A172 (cell line): ENCODE measurements around the gene ZNF771. TPM values are rescaled to one million over a fixed set of nuclear protein-coding genes. Genes with fewer than 3 reads are reported as not detected.
A peak's percentile ranks its signal among the peaks of the same experiment; 100 is the strongest.
"Not testable (repeated sequence)": the region's sequence is repeated elsewhere in the genome, so short reads cannot be mapped to it uniquely, and the experiment has no call there.

Experiments
- DNase-seq: peaks from one replicate; pipeline ENCODE4 v3.0.0-alpha.2; 2015; ENCODE audit warnings: low spot score
- total RNA-seq: library from RNA; depleted of rRNA; stranded (reverse); fragments of >200 nt; shearing (Covaris generic); gene quantifications from 2 replicates; pipeline ENCODE4 v1.2.3, GENCODE V29; 2014

Gene ZNF771
- total RNA-seq, 1 experiment from 2014 or later = 27.4 TPM

- no peak for DNase-seq
Observed at GRCh38 chr16:30430428-30430970, 23.1 kb downstream of the ZNF771 start.

GRCh38 chr16:30434852-30435251, 27.4 kb downstream of the ZNF771 start:
- DNase-seq = no peak

GRCh38 chr16:30437511-30438046, 30.2 kb downstream of the ZNF771 start:
- DNase-seq = no peak

DNA sequence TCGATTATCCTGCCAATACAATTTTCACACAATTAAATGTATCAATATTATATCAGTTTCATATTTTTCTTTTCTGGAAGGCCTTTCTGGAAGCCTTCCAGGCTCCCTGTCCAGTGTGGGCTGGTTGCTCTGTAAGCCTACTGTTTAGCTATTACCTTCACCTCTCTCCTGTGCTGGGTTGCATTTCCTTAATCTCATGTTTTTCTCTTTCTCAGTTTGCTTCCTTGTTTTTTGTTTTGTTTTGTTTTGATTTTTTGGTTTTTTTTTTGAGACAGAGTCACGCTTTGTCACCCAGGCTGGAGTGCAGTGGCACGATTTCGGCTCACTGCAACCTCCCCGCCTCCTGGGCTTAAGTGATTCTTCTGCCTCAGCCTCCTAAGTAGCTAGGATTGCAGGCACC, 31.4 kb downstream of the ZNF771 start:
- DNase-seq = no peak

- no peak for DNase-seq
Observed at GRCh38 chr16:30439720-30440348, 32.4 kb downstream of the ZNF771 start.

- DNase-seq = no peak
Observed at GRCh38 chr16:30443631-30444030, 36.2 kb downstream of the ZNF771 start.

- DNase-seq = no peak
Observed at GRCh38 chr16:30444231-30445148, 37.1 kb downstream of the ZNF771 start.

- DNase-seq = no peak
Observed at GRCh38 chr16:30445149-30445407, 37.7 kb downstream of the ZNF771 start.

DNA sequence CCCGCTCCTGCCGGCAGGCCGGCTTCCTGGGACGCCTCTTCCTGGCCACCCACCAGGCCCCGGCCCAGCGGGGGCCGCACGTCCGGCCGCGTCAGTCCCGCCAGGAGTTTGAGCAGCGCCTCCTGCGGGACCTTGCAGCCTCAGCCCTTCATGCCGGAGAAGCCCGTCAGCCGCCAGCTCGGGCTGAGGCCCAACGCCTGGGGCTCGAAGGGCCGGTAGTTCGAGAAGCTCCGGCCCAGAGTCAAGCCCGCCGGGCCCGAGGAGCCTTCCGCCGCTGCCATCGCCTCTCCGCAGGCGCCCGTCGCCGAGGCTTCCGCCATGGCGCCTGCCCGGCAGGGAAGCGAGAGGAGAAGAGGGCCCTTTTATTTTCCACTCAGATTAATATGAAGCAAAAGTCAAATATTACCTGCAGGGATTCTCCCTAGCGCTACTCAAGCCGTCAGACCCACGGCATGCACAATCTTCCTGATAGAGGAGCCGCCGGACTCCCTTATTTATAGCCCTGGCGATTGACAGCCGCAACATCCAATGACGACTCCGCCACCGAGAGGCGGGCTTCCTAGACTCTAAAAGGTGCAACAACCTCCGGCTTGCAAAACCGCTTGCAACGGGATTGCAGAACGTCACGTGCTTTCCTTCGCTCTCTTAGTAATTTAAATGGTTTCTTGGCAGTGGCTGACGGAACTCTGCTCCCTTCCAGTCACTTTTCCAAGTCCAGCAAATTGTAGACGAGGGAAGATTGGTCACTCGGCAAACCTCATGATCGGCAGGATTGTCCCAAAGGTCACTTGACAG, 38.2 kb downstream of the ZNF771 start, which contains the start of gene SEPHS2:
TSS of gene SEPHS2 (minus strand) at position 467 of the 795 bp plus-strand sequence. CDS start at position 320, 147 bp downstream.
- peak; percentile 97 for DNase-seq

GRCh38 chr16:30446203-30446595, 38.8 kb downstream of the ZNF771 start:
- DNase-seq = no peak

DNA sequence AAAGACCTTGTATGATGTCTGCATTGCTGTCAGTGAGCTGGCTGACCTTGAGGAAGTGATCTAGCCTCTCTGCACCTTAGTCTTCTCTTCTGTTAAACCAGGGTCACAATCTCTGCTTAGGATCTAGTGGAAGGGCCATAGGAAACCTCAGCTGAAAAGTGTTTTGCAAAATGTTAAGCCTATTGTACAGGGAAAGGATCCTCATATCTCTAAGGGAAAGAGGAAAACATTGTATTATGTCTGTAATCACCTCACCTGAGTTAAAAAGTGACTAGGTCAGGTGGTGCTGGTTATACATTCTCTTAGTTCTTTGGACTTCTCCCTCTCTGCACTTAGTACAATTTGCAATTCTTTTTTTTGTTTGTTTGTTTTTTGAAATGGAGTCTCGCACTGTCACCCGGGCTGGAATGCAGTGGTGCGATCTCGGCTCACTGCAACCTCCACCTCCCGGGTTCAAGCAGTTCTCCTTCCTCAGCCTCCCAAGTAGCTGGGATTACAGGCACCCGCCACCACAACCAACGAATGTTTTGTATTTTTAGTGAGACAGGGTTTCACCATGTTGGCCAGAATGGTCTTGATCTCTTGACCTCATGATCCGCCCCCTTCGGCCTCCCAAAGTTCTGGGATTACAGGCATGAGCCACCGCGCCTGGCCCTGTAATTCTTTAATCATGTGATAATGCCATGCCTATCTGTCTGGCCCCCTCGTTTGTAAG, 40.3 kb downstream of the ZNF771 start:
- no peak for DNase-seq

GRCh38 chr16:30449116-30449435, 41.7 kb downstream of the ZNF771 start:
- no peak for DNase-seq

- not testable (repeated sequence) for DNase-seq
Observed at GRCh38 chr16:30452709-30453580, 45.5 kb downstream of the ZNF771 start.

DNA sequence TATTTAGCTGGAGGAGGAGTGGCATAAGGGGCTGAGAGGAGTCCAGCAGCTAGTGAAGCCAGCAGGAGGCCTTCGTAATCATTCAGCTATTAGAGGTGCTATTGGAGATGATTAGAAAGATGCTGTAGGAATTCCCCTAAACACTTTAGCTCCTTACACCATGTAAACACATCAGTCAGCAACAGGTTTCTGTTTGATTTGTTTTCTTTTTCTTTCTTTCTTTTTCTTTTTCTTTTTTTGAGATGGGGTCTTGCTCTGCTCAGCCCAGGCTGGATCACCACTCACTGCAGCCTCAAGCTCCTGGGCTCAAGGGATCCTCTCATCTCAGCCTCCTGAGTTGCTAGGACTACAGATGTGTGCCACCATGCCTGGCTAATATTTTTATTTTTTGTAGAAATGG, 48.9 kb downstream of the ZNF771 start:
- no peak for DNase-seq

- DNase-seq = no peak
Observed at GRCh38 chr16:30457256-30457655, 49.9 kb downstream of the ZNF771 start.

DNA sequence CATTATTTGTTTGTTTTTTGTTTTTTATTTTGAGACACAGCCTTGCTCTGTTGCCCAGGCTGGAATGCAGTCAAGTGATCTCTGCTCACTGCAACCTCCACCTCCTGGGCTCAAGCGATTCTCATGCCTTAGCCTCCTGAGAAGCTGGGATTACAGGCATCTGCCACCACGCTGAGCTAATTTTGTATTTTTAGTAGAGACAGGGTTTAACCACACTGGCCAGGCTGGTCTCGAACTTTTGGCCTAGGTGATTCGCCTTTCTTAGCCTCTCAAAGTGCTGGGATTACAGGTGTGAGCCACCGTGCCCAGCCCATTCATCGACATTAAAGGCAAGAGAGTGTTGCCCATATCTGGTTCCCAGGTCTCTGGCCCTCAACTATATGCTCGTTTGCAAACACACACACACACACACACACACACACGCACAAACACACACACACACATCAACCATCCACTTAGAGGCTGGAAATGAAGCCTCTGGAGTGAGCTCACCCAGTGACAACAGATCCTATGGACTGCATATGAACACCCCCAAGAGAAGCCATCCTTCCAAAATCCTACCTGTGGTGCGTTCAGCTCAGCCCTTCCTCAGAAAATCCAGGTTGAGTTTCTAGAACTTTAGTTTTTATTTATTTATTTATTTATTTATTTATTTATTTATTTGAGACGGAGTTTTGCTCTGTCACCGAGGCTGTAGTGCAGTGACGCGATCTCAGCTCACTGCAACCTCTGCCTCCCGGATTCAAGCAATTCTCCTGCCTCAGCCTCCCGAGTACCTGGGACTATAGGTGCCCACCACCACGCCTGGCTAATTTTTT, 50.5 kb downstream of the ZNF771 start:
- DNase-seq = no peak

DNA sequence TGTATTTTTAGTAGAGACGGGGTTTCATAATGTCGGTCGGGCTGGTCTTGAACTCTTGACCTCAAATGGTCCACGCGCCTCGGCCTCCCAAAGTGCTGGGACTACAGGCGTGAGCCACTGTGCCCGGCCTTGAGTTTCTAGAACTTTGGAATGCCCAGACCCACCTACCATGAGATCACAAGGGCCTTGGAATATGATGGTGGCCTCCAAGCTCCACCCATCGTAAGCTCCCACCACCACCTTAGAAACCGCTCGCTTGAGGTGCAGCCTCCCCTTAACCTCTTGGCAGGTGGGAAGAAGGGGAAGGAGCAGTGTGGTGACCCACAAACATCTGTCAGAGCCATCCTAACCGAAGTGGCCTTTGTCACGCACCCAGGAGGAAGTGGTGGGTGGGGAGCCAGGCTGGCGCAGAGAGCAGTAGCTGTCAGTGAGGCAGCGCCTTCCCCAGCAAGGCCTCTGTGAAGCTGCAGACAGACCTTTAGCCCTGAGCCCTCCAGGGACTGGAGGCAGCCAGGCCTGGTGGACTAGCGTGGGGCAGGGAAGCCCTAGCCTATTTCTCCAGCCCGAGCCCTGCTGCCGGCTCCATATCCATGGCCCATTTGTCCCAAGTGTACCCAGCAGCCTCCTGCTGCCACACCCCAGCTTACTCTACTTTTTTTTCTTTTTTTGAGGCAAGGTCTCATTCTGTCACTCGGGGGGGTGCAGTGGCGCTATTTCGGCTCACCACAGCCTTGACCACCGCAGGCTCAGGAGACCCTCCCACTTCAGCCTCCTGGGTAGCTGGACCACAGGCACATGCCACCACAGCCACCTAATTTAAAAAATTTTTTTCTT, 51.4 kb downstream of the ZNF771 start:
- DNase-seq = no peak

DNA sequence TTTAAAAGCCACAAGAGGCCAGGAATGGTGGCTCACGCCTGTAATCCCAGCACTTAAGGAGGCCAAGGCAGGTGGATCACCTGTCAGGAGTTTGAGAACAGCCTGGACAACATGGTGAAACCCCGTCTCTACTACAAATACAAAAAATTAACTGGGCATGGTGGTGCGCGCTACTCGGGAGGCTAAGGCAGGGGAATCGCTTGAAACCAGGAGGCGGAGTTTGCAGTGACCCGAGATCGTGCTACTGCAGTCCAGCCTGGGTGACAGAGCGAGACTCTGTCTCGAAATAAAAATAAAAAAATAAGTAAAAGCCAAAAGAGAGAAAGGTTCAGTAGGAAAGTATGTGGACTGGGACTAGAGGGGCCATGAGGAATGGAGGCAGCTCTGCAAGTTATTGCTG, 52.0 kb downstream of the ZNF771 start:
- no peak for DNase-seq

- DNase-seq = not testable (repeated sequence)
Observed at GRCh38 chr16:30461426-30461825, 54.0 kb downstream of the ZNF771 start.
